ENCODE measurements around the gene ITGA5. TPM values are rescaled to one million over a fixed set of nuclear protein-coding genes. Genes with fewer than 3 reads are reported as not detected.

Gene ITGA5
- total RNA-seq, 2 donors from 2014 or later, result 61.6 to 71.4 TPM

- Mint-ChIP-seq H3K4me3 (peak overlapping the region; percentile 96), H3K36me3 (ENCODE audit: low read depth) (peaks cover 7% of the 10 kb centered on the region), H3K27ac (peak overlapping the region; percentile 100), H3K4me1 (peaks cover 59% of the 10 kb centered on the region), H3K27me3 (no peaks in the 10 kb centered on the region)
- no peaks in the 10 kb centered on the region for H3K9me3 ChIP-seq (ENCODE audit: control insufficient read depth, low read length, poor library complexity, severe bottlenecking)
- peak; percentile 59 to 75 (median 65) for DNase-seq
- peak; percentile 89 for ATAC-seq
Observed at GRCh38 chr12:54413284-54414190, 5.5 kb downstream of the ITGA5 start.

- no peak for DNase-seq
Observed at GRCh38 chr12:54412786-54413185, 6.3 kb downstream of the ITGA5 start.

GRCh38 chr12:54412348-54412747 lies 6.7 kb downstream of the ITGA5 start:
- DNase-seq, result no peak
- H3K4me3 Mint-ChIP-seq, result peak overlapping the region; percentile 96
- ATAC-seq, result no peak
- no peaks in the 10 kb centered on the region for H3K9me3 ChIP-seq (ENCODE audit: control insufficient read depth, low read length, poor library complexity, severe bottlenecking)
- no peaks in the 10 kb centered on the region for H3K27me3 Mint-ChIP-seq
- H3K36me3 Mint-ChIP-seq (ENCODE audit: low read depth), result peaks cover 8% of the 10 kb centered on the region
- H3K4me1 Mint-ChIP-seq, result peaks cover 60% of the 10 kb centered on the region
- H3K27ac Mint-ChIP-seq, result peak overlapping the region; percentile 100

More at GRCh38 chr12:54412786-54413185, 6.3 kb downstream of the ITGA5 start:
- Mint-ChIP-seq H3K36me3 (ENCODE audit: low read depth) (peaks cover 6% of the 10 kb centered on the region), H3K27me3 (no peaks in the 10 kb centered on the region), H3K27ac (peak overlapping the region; percentile 100), H3K4me3 (peak overlapping the region; percentile 96), H3K4me1 (peaks cover 60% of the 10 kb centered on the region)
- peak; percentile 31 for ATAC-seq
- H3K9me3 ChIP-seq (ENCODE audit: control insufficient read depth, low read length, poor library complexity, severe bottlenecking), result no peaks in the 10 kb centered on the region

- peak overlapping the region; percentile 100 for H3K27ac Mint-ChIP-seq
- H3K4me3 Mint-ChIP-seq, result peak overlapping the region; percentile 96
- no peaks in the 10 kb centered on the region for H3K9me3 ChIP-seq (ENCODE audit: control insufficient read depth, low read length, poor library complexity, severe bottlenecking)
- H3K36me3 Mint-ChIP-seq (ENCODE audit: low read depth), result peaks cover 13% of the 10 kb centered on the region
- peaks cover 57% of the 10 kb centered on the region for H3K4me1 Mint-ChIP-seq
- ATAC-seq (peak; percentile 49), DNase-seq (peak; percentile 26 to 56 (median 47))
- H3K27me3 Mint-ChIP-seq, result no peaks in the 10 kb centered on the region
Observed at GRCh38 chr12:54411391-54412241, 7.5 kb downstream of the ITGA5 start.

GRCh38 chr12:54409267-54409666 lies 9.8 kb downstream of the ITGA5 start:
- ATAC-seq, result no peak
- no peaks in the 10 kb centered on the region for H3K9me3 ChIP-seq (ENCODE audit: control insufficient read depth, low read length, poor library complexity, severe bottlenecking)
- no peak for DNase-seq
- Mint-ChIP-seq H3K4me3 (peak overlapping the region; percentile 39), H3K4me1 (peaks cover 50% of the 10 kb centered on the region), H3K27me3 (no peaks in the 10 kb centered on the region), H3K27ac (no peak overlapping the region), H3K36me3 (ENCODE audit: low read depth) (peaks cover 24% of the 10 kb centered on the region)

GRCh38 chr12:54407183-54407905 lies 11.7 kb downstream of the ITGA5 start:
- H3K36me3 Mint-ChIP-seq (ENCODE audit: low read depth), result peaks cover 23% of the 10 kb centered on the region
- DNase-seq, result no peak
- peaks cover 33% of the 10 kb centered on the region for H3K4me1 Mint-ChIP-seq
- peak overlapping the region; percentile 92 for H3K27ac Mint-ChIP-seq
- H3K27me3 Mint-ChIP-seq, result no peaks in the 10 kb centered on the region
- no peak overlapping the region for H3K4me3 Mint-ChIP-seq
- H3K9me3 ChIP-seq (ENCODE audit: control insufficient read depth, low read length, poor library complexity, severe bottlenecking), result no peaks in the 10 kb centered on the region
- no peak for ATAC-seq

DNA sequence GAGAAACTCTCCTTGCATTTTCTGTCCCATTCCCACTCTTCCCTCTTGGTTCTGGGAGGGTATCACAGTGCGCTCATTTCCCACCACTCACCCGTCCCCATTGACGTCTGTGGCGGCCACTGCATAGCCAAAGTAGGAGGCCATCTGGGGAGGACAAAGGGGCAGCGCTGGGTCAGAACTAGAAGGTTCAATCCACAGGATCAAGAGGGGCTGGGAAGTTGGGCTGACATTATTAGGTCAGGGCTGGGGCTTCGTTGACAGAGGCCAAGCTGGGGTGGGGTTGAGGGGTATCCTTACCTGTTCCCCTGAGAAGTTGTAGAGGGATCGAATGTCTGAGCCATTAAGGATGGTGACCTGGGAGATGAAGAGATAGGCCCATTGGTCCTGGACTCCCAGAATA lies 13.5 kb downstream of the ITGA5 start:
- ATAC-seq (no peak), DNase-seq (no peak)
- H3K27me3 Mint-ChIP-seq, result no peaks in the 10 kb centered on the region
- no peaks in the 10 kb centered on the region for H3K9me3 ChIP-seq (ENCODE audit: control insufficient read depth, low read length, poor library complexity, severe bottlenecking)
- H3K4me1 Mint-ChIP-seq, result peaks cover 21% of the 10 kb centered on the region
- peaks cover 23% of the 10 kb centered on the region for H3K36me3 Mint-ChIP-seq (ENCODE audit: low read depth)
- H3K27ac Mint-ChIP-seq, result peak overlapping the region; percentile 92
- H3K4me3 Mint-ChIP-seq, result no peak overlapping the region

- Mint-ChIP-seq H3K27ac (peak overlapping the region; percentile 92), H3K4me1 (peaks cover 24% of the 10 kb centered on the region)
- ATAC-seq, result no peak
Observed at GRCh38 chr12:54405106-54405505, 14.0 kb downstream of the ITGA5 start.

GRCh38 chr12:54404061-54405004 lies 14.7 kb downstream of the ITGA5 start:
- Mint-ChIP-seq H3K27me3 (no peaks in the 10 kb centered on the region), H3K36me3 (ENCODE audit: low read depth) (peaks cover 27% of the 10 kb centered on the region), H3K4me3 (no peak overlapping the region), H3K27ac (peak overlapping the region; percentile 92), H3K4me1 (peaks cover 28% of the 10 kb centered on the region)
- DNase-seq, result peak; percentile 33 to 60 (median 45)
- ATAC-seq, result peak; percentile 72
- no peaks in the 10 kb centered on the region for H3K9me3 ChIP-seq (ENCODE audit: control insufficient read depth, low read length, poor library complexity, severe bottlenecking)

More at GRCh38 chr12:54405106-54405505, 14.0 kb downstream of the ITGA5 start:
- no peak for DNase-seq
- H3K9me3 ChIP-seq (ENCODE audit: control insufficient read depth, low read length, poor library complexity, severe bottlenecking), result no peaks in the 10 kb centered on the region
- Mint-ChIP-seq H3K36me3 (ENCODE audit: low read depth) (peaks cover 25% of the 10 kb centered on the region), H3K27me3 (no peaks in the 10 kb centered on the region), H3K4me3 (no peak overlapping the region)

DNA sequence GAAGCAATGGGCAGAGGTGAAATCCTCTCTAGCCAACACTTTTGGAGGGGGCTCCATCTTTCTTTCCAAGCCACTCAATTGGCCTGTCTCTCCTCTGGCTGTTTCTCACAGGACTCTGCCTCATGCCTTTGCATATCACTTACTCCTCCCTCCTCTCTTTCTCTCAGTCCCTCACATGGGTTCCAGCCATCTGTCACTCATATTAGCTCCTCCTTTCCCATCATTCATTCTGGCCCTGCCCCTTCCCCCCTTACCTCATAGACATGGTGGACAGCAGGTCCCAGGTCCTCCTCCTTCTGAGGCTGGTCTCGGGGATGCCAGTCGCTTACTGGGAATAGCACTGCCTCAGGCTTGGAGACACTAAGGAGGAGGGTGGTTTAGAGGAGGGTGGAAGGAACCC lies 17.9 kb downstream of the ITGA5 start:
- peak overlapping the region; percentile 29 for H3K27ac Mint-ChIP-seq
- H3K9me3 ChIP-seq (ENCODE audit: control insufficient read depth, low read length, poor library complexity, severe bottlenecking), result no peaks in the 10 kb centered on the region
- H3K4me1 Mint-ChIP-seq, result peaks cover 24% of the 10 kb centered on the region
- H3K4me3 Mint-ChIP-seq, result no peak overlapping the region
- ATAC-seq (no peak), DNase-seq (no peak)
- no peaks in the 10 kb centered on the region for H3K27me3 Mint-ChIP-seq
- H3K36me3 Mint-ChIP-seq (ENCODE audit: low read depth), result peaks cover 17% of the 10 kb centered on the region

DNA sequence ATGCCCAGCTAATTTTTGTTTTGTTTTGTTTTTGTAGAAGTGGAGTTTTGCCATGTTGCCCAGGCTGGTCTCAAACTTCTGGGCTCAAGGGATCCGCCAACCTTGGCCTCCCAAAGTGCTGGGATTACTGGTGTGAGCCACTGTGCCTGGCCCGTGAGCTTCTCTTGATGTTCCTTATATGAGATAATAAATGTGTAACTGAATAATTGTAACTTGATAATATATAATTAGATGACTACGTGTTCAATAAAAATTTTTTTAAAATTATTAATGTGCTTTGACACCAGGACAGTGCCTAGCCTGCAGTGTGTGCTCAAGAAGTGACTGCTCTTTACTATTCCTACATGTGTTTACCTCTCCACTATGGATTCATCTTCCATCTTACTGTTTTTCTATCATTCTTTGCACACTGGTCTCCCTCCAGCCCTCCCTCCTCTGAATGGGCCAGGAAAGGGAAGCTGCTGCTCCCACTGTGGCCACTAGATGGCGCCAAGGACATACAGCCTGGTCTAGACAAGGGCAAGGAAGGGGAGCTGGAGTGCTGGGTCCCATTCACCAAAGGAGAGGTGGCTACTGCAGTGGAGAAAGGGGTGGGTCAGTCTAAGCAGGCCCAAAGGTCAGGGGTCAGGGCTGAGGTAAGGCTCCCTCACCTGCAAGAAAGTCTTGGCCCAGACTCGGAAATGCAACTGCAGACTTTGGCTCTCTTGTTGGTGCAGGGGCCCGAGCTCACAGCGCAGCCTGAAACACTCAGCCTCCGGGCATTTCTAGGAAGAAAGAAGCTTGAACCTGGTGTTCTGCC lies 19.9 kb downstream of the ITGA5 start:
- Mint-ChIP-seq H3K27me3 (no peaks in the 10 kb centered on the region), H3K36me3 (ENCODE audit: low read depth) (peaks cover 11% of the 10 kb centered on the region), H3K4me1 (peaks cover 15% of the 10 kb centered on the region), H3K4me3 (no peak overlapping the region), H3K27ac (peak overlapping the region; percentile 60)
- ATAC-seq (peak; percentile 96), DNase-seq (peak; percentile 66 to 89 (median 74))
- no peaks in the 10 kb centered on the region for H3K9me3 ChIP-seq (ENCODE audit: control insufficient read depth, low read length, poor library complexity, severe bottlenecking)

Measured in T-helper 17 cell (primary cell).